NCI-H524 treated with DMSO at 0.1 percent for 48 hours (cell line): ENCODE data around the gene PUSL1.

ENCODE experiments used
- DNase-seq: peaks from one replicate; lab custom pipeline; 2025; lab: John Stamatoyannopoulos, UW

Gene PUSL1

DNA sequence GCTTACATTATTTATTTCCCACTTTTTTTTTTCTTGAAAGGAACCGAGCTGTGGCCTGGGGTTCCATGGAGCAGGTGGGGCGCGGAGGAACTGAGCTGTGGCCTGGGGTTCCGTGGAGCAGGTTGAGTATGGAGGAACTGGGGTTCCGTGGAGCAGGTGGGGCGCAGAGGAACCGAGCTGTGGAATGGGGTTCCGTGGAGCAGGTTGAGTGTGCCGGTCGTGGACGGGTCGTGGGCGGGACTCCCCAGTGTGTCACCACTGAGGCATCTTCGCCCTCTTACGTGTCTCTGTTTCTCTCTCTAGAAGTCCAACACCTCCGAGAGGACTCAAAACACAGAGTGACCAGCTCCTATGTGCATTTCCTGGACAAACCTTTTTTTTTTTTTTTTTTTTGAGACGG lies 29.4 kb upstream of the PUSL1 start:
- no peak for DNase-seq

DNA sequence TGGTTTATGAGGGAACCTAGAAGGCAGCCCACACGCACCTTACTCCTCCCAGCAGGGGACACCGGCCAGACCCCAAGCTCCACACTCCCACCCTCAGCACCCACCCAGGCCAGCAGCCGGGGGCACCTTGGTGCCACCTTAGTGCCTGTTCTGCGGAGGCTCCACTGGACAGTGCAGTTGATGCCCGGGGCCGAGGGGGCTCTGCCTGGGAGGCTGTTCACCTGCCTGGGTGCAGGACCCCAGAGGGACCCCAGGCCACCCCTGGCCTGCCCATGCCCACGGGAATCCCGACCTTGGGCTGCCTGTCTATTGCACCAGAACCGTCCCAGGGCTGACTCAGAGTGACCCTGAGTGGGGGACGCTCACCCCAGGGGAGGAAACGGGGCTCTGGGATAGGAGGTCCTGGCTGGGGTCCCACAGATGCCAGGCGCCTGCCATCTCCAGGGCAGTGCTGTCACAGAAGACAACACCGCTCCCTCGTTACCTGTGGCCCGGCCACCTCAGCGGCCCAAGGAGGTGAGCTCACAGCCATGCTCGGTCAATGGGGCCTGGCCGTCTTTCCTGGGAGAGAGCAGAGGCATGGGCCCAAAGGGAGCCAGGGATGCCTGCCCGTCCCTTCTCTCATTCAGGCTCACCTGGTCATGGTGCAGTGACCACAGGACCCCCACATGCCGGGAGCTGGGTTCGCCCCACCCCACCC lies 27.5 kb upstream of the PUSL1 start:
- DNase-seq: no peak

DNA sequence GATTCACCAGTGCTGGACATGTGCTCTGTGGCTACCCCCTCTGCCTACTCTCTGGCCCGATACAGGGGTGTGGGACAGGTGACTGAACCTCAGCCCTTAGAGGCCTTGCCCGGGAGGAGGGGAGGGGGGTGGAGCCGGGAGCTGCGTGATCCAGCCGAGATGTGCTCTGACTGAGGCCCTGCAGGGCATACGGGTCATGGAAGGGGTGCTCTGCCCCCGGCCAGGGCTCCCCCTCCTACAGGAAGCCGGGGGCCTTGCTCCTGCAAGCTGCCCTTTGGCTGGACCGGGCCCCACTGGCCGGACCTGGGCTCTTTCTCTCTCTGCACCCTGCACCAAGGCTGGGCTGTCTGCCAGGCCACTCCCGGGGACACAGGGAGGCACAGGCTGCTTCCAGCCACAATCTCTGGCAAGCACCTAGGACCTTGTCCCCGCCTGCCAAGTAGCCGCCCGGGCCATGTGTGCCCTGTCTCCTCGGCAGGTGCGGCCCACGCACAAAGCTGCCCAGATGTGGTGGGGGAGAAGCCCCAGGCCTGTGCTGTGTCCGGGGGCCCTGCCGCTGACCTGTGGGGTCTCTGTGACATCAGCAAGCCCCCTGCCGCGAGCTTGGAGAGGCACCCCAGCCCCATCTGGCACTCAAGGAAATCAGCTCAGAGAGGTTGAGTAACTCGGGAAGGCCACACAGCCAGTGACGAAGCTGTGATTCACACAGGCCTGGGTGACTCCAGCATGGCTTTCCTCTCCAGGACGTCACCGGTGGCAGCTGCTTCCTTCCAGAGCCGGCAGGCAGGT lies 26.7 kb upstream of the PUSL1 start:
- DNase-seq: no peak

DNA sequence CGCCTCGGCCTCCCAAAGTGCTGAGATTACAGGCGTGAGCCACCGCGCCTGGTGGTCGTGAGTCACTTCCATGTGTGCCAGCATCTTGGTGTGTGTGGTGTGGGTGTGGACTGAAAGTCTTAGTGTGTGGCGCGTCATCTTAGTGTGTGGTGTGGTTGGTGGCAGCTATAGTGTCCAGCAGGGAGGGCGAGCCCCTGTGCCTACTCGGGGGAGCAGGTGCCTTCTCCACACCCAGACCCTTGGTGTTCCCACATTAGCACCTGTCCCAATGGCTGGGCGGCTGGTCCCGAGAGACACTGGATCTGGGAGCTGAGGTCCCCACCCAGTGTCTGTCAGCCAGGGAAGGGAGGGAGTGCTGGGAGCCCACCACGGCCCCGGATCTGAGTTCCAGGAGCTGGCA lies 25.4 kb upstream of the PUSL1 start:
- DNase-seq: no peak

DNA sequence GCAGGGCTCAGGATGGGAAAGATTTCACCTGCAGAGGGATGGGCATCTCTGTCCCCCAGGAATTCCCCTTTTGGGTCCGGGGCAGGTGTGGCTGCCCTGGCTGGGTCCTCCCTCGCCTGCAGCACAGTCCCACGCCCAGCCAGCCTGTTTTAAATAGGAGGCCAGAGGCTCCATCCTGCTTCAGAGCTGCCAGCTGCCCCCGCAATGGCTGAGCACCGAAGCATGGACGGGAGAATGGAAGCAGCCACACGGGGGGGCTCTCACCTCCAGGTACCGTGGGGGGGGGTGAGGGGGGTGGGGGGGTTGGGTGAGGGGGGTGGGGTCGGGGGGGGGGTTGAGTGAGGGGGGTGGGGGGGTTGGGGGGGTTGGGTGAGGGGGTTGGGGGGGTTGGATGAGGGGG lies 24.6 kb upstream of the PUSL1 start:
- no peak for DNase-seq

DNA sequence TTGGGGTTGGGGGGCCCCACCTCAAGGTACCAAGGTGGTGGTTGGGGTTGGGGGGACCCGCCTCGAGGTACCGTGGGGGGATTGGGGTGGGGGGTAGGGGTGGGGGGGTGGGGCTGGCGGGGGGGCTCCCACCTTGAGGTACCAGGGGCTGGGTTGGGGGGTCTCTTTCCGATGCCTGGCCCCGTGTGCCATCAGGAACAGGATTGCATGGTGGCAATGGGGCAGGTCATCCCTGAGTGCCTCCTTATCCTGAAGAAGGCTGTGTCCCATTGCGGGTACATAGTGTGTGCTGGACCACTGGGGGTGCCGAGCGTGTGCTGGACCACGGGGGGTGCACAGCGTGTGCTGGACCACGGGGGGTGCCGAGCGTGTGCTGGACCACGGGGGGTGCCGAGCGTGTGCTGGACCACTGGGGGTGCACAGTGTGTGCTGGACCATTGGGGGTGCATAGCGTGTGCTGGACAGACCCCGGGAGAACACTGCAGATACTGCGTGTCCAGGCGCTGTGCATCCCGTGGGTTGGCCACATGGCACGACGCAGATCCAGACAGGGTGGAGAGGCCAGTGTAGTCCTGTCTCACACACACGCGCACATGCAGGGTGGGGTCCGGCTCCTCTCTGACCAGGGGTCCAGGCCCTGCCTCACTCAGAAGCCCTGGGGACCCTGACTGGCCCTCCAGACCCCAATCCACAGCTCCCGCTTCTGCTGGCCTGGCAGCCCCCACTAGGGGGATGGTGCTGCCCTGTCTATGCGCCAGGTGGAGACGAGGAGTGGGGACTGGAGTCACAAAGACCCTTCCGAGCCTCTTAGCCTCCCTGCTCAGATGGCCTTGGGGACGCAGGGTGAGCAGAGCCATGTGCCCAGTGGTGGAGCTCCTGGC lies 23.9 kb upstream of the PUSL1 start:
- DNase-seq: no peak

DNA sequence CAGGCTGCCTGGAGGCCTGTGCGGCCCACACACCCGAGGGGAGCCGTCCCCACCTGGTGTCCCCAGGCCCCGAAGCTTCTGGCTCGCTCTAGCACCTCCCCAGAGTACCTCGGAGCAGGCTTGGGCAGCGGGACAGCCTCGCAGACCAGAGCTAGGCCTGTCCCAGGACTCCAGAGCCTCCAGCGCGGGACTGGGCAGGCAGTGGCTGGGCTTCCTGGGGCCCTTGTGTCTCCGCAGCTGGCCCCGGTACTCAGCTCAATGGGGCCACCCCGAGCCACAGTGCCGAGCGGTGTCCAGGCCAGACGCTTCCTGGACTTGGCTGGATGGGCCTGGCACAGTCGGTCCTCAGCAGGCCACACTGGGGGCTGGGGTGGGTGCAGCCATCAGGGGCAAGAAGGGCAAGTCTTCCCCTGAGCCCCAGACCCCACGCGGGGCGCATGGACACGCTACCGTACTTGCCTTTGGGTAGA lies 23.3 kb upstream of the PUSL1 start:
- no peak for DNase-seq

DNA sequence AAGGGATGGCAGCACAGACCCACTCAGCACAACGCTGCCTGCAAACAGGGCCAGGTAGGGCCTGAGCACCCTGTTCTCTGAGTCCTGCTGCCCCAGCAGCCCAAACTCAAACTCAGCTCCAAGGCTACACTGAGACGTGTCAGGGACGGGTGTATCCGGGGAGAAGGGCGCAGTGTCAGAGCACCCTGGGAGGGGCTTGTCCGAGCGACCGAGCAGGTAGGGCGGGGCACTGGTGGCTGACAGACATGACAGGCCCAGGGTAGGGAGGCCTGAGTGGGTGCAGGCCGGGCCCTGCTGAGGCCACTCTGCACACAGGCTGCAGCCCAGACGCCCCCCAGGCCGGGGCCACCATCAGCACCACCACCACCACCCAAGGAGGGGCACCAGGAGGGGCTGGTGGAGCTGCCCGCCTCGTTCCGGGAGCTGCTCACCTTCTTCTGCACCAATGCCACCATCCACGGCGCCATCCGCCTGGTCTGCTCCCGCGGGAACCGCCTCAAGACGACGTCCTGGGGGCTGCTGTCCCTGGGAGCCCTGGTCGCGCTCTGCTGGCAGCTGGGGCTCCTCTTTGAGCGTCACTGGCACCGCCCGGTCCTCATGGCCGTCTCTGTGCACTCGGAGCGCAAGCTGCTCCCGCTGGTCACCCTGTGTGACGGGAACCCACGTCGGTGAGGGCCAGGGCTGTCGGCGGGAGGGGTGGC lies 22.6 kb upstream of the PUSL1 start:
- DNase-seq: no peak

DNA sequence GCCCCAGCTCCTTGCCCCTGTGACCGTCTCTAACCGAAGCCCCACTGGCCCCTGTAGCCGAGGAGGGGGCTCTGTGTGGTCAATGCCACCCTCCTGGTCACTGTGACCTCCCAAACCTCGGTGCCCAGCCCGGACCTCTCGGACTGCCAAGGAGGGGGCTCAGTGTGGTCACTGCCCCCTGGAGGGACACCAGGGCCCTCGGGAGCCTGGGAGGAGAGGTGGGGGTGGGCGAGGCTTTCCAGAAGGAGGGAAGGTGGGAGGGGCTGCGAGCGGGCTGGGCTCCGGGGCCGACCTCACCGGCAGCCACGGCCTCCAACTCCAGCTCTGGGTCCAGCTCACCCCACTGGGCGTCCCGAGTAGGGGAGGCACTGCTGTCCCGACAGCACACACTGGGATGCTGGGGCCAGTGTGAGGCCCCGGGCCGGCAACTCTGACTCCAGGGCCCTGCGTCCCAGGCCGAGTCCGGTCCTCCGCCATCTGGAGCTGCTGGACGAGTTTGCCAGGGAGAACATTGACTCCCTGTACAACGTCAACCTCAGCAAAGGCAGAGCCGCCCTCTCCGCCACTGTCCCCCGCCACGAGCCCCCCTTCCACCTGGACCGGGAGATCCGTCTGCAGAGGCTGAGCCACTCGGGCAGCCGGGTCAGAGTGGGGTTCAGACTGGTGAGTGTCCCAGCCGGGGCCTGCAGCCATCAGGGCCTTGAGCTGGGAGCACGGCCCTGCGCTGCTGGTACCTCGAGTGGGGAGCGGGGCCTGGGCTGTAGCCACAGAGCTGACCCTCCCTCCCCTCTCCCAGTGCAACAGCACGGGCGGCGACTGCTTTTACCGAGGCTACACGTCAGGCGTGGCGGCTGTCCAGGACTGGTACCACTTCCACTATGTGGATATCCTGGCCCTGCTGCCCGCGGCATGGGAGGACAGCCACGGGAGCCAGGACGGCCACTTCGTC lies 21.8 kb upstream of the PUSL1 start:
- DNase-seq: no peak

DNA sequence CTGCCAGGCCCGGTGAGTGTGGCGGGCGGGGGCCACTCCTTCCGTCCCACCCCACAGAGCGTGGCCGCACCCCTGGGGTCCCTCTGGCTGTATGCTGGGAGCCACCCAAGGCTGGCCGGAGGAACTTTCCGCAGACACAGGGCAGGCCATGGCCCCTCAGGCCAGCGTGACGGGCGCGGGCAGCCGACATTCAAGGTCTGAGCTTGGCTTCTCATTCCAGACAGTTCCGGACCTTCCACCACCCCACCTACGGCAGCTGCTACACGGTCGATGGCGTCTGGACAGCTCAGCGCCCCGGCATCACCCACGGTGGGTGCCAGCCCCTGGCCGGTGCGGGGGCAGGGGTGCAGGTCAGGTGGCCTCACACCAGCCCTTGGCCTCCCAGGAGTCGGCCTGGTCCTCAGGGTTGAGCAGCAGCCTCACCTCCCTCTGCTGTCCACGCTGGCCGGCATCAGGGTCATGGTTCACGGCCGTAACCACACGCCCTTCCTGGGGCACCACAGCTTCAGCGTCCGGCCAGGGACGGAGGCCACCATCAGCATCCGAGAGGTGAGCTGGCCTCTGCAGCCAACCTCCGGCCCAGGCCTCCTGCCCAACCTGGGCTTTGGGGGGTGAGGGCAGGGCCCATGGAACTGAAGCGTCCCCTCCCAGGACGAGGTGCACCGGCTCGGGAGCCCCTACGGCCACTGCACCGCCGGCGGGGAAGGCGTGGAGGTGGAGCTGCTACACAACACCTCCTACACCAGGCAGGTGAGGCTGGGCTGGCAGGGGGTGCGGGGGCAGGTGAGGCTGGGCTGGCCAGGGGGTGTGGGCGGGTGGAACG lies 20.9 kb upstream of the PUSL1 start:
- no peak for DNase-seq

DNA sequence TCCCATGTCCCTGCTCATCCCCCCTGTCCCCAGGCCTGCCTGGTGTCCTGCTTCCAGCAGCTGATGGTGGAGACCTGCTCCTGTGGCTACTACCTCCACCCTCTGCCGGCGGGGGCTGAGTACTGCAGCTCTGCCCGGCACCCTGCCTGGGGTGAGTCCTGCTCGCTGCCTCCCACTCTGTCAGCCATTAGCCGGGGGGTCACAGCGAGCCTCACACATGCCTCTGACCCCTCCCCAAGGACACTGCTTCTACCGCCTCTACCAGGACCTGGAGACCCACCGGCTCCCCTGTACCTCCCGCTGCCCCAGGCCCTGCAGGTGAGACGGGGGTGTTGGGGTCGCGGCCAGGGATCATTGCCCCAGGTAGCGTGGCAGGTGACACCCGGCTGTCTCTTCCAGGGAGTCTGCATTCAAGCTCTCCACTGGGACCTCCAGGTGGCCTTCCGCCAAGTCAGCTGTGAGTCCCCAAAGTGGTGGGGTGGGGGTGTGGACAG lies 18.1 kb upstream of the PUSL1 start:
- DNase-seq: no peak

DNA sequence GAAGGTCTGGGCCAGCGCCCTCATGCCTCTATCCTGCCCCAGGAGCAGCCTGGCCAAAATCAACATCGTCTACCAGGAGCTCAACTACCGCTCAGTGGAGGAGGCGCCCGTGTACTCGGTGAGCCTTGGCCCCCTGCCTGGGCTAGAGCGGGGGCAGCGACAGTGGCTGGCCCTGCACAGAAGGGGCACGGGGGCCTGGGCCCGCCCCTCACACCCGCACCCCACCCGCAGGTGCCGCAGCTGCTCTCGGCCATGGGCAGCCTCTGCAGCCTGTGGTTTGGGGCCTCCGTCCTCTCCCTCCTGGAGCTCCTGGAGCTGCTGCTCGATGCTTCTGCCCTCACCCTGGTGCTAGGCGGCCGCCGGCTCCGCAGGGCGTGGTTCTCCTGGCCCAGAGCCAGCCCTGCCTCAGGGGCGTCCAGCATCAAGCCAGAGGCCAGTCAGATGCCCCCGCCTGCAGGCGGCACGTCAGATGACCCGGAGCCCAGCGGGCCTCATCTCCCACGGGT lies 17.3 kb upstream of the PUSL1 start:
- no peak for DNase-seq

DNA sequence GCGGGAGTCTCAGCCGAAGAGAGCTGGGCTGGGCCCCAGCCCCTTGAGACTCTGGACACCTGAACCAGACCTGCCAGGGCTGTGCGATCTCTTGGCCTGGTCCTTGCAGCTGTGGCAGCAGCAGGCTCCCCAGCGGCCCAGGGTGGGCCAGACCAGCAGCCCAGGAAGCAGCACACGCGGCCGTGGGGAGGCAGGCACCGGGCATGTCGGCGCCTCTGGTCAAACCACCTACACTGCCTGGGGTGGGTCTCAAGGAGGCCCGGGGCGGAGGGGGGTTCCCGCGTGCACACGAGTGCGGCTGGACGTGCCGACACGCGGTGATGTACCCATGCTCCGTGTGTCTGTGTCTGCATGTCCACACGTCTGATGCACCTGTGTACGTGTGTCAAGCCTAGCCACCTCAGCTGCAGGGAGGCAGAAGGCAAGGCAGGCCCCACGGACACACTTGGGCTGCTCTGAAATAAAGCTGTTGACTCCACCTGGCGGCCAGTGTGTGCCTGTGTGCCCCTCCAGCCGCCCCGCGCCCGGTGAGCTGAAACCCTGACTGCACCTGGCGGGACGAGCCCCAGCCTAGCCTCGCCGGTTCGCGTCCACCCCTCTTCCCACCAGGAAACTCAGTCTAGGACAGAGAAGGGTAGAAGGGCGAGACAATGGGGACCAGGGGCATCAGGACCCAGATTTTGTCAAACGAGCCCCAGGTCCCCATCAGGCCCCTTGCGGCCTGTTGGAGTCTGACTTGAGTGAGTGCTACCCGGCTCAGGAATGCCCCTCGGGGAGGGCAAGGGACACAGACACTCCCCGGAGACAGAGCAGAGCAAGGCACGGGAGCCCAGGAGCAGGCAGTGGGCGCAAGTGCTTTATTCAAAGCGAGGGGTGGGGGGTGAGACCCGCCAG lies 16.6 kb upstream of the PUSL1 start:
- no peak for DNase-seq

DNA sequence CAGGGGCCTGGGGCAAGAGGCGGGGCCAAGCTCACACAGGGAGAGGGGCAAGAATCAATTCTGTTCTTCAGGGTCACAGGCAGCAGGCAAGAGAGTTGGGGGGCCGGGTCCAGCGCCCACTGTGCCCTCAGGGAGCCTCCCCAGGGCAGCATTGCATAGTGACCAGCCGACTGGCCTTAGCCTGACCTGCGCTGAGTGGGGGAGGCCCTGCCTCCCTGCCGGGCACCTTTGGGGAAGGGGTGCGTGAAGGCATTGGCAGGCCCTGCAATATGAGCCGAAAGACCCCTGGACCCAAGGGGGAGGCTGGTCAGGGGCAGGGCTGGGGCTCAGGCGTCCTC lies 16.0 kb upstream of the PUSL1 start:
- no peak for DNase-seq

DNA sequence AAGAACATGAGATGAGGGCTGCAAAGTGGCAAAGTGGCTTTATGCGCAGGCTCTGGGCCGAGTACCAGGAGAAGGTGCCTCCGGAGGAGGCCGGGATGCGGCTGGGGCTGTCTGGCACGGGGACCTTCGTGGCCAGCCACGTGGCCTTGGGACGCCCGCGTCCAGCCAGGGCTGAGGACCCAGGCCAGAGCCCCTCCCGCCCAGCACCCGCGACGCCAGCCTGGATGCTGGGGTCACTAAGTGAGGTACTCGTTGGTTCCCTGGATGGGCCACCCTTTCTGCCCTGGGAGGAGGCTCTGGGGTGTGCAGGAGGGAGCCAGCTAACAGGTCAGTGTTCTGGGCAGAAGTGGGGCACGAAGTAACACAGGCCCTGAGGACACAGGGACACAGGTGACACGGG lies 15.5 kb upstream of the PUSL1 start:
- no peak for DNase-seq

DNA sequence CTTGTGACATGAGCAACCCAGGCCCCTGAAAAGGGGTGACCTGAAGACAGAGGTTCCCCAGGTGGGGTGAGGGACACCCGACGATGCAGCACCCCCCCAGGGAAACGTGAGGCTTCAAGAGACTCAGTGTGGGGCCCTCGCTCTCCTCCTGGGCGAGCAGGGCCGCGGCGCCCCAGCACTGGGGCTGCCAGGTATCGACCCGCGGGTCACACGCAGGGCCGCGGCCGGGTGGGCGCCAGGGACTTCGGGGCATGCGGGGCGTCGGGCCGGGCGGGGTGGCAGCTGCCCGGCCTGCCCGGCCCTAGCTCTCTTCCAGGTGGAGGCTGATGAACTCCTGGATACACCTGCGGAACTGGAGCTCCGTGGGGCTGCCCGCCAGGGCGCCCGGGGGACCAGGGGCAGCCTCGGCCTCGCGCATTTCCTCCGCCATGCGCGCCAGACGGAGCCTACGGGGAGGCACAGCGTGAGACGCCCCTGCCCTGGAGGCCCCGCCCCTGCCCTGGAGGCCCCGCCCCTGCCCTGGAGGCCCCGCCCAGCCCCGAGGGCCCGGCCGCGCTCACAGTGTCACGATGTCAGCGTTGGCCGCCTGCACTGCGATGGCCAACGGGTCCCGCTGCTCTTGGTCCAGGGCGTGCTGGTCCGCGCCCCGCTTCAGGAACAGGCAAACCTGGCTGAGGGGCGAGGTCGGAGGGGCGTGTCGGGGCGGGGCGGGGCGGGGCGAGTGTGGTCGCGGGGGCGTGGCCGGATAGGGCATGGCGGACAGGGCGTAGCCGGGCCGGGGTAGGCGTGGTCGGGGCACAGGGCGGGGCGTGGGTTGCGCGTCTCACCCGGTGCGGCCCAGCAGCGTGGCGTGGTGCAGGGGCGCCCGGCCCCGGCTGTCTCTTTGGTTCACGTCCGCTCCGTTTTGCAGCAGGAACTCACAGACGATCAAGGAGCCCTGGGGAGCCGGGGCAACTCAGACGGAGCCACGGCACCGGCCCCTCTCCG lies 14.8 kb upstream of the PUSL1 start:
- DNase-seq: no peak

DNA sequence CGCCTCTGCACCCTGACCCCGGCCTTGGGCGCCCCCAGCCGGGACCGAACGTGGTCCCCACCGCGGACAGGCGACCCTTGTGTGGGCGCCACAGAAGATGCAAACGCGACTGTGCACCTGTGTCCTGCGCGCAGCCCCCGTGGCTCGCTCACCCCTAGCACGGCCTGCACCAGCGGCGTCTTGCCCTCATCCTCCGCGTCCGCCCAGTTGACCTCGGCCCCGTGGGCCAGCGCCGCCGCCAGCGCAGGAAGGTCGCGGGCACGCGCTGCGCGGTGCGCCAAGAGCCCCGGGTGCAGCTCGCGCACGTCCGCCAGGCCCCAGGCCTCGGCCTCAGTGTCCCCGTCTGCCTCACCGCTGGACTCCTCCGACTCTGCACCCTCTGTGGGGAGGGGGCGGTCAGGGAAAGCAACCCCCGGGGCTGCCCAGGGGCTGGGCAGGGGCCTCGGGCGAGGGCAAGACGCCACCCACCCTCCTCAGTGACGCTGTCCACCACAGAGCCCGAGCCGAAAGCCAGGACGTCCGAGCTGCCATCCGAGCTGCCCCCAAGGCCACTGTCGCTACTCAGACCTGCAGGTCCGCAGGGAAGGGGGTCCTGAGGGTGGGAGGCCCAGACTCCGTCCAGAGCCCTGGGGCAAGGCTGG lies 14.0 kb upstream of the PUSL1 start:
- DNase-seq: no peak
